ENCODE measurements around the gene CDC42EP3.

DNA sequence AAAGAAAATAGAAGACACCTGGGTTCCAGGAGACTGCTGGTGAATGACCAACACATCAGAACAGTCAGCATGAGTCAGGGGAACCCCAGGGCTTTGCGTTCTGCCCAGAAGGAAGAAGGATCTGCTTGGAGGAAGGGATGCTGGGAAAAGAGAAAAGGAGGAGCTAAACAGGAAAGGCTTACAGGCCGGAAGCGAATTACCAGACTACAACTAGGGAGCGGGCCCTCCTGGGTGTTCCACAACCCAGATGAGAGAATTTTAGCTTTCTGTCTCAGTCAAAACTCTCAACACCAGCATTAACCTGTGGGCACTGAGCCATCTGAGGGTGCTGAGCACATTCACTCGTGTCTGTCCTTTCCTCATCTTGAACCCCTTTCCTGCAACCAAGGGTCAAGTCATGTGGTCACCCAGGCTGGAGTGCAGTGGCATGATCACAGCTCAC lies 19.2 kb downstream of the CDC42EP3 start:
- no peak for TF ChIP-seq EP300 (IDR thresholded peaks at IDR 0.05)
- TF ChIP-seq, protein P1, sequence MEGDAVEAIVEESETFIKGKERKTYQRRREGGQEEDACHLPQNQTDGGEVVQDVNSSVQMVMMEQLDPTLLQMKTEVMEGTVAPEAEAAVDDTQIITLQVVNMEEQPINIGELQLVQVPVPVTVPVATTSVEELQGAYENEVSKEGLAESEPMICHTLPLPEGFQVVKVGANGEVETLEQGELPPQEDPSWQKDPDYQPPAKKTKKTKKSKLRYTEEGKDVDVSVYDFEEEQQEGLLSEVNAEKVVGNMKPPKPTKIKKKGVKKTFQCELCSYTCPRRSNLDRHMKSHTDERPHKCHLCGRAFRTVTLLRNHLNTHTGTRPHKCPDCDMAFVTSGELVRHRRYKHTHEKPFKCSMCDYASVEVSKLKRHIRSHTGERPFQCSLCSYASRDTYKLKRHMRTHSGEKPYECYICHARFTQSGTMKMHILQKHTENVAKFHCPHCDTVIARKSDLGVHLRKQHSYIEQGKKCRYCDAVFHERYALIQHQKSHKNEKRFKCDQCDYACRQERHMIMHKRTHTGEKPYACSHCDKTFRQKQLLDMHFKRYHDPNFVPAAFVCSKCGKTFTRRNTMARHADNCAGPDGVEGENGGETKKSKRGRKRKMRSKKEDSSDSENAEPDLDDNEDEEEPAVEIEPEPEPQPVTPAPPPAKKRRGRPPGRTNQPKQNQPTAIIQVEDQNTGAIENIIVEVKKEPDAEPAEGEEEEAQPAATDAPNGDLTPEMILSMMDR (IDR thresholded peaks at IDR 0.05), result no peak
